Chondrocyte (in vitro differentiated cells): ENCODE measurements around the gene ARHGEF37. TPM values are rescaled to one million over a fixed set of nuclear protein-coding genes. Genes with fewer than 3 reads are reported as not detected.

Source experiments
- DNase-seq: peaks from one replicate; pipeline ENCODE4 v3.0.0; 2021; ENCODE audit warnings: mixed read lengths, low spot score
- H3K27ac Mint-ChIP-seq: one replicate; pipeline ENCODE4 v1.8.0; 2021; ENCODE audit warnings: mild to moderate bottlenecking, moderate library complexity, mixed read lengths; ENCODE audit not compliant: unreplicated experiment
- H3K27me3 Mint-ChIP-seq: 2 replicates; pipeline ENCODE4 v1.8.0; 2021; ENCODE audit warnings: low read depth, mixed read lengths
- H3K36me3 Mint-ChIP-seq: 2 replicates; pipeline ENCODE4 v1.8.0; 2021; ENCODE audit warnings: low read depth, mixed read lengths
- H3K4me1 Mint-ChIP-seq: 2 replicates; pipeline ENCODE4 v1.8.0; 2021; ENCODE audit warnings: low read depth, mild to moderate bottlenecking, mixed read lengths
- H3K4me3 Mint-ChIP-seq: one replicate; pipeline ENCODE4 v1.8.0; 2021; ENCODE audit warnings: mild to moderate bottlenecking, moderate library complexity, mixed read lengths; ENCODE audit not compliant: unreplicated experiment
- H3K9me3 Mint-ChIP-seq: 2 replicates; pipeline ENCODE4 v1.8.0; 2021; ENCODE audit warnings: low read depth, mixed read lengths
- total RNA-seq: library from RNA; stranded (reverse); gene quantifications from 3 replicates; pipeline ENCODE4 v1.2.1, GENCODE V29; 2021
- TF ChIP-seq, protein P1 (sequence below): fragments of 200-600 bp; sonication (generic); IDR thresholded peaks from 2 replicates; pipeline ENCODE4 v1.5.0; 2021; ENCODE audit warnings: antibody characterized with exemption, mild to moderate bottlenecking, moderate library complexity

ARHGEF37 gene
- total RNA-seq, 1 donor from 2014 or later: 6.0 TPM

GRCh38 chr5:149584121-149584520 is 2.8 kb downstream of the ARHGEF37 start:
- H3K4me3 Mint-ChIP-seq: no peak overlapping the region
- H3K4me1 Mint-ChIP-seq: peaks cover 56% of the 10 kb centered on the region
- H3K36me3 Mint-ChIP-seq: no peaks in the 10 kb centered on the region
- TF ChIP-seq, protein P1, sequence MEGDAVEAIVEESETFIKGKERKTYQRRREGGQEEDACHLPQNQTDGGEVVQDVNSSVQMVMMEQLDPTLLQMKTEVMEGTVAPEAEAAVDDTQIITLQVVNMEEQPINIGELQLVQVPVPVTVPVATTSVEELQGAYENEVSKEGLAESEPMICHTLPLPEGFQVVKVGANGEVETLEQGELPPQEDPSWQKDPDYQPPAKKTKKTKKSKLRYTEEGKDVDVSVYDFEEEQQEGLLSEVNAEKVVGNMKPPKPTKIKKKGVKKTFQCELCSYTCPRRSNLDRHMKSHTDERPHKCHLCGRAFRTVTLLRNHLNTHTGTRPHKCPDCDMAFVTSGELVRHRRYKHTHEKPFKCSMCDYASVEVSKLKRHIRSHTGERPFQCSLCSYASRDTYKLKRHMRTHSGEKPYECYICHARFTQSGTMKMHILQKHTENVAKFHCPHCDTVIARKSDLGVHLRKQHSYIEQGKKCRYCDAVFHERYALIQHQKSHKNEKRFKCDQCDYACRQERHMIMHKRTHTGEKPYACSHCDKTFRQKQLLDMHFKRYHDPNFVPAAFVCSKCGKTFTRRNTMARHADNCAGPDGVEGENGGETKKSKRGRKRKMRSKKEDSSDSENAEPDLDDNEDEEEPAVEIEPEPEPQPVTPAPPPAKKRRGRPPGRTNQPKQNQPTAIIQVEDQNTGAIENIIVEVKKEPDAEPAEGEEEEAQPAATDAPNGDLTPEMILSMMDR: no peak
- H3K27ac Mint-ChIP-seq: peak overlapping the region; percentile 50
- H3K9me3 Mint-ChIP-seq: no peaks in the 10 kb centered on the region
- DNase-seq: no peak
- no peaks in the 10 kb centered on the region for H3K27me3 Mint-ChIP-seq

- DNase-seq: no peak
- Mint-ChIP-seq H3K36me3 (no peaks in the 10 kb centered on the region), H3K9me3 (no peaks in the 10 kb centered on the region), H3K27me3 (no peaks in the 10 kb centered on the region), H3K27ac (no peak overlapping the region), H3K4me3 (no peak overlapping the region), H3K4me1 (peaks cover 45% of the 10 kb centered on the region)
- TF ChIP-seq, protein P1: no peak
These were observed 4.6 kb downstream of the ARHGEF37 start for GRCh38 chr5:149585910-149586309.

- H3K4me1 Mint-ChIP-seq: peaks cover 38% of the 10 kb centered on the region
- H3K27ac Mint-ChIP-seq: peak overlapping the region; percentile 50
- H3K9me3 Mint-ChIP-seq: no peaks in the 10 kb centered on the region
- no peak for DNase-seq
- TF ChIP-seq, protein P1: no peak
- no peak overlapping the region for H3K4me3 Mint-ChIP-seq
- no peaks in the 10 kb centered on the region for H3K27me3 Mint-ChIP-seq
- no peaks in the 10 kb centered on the region for H3K36me3 Mint-ChIP-seq
These were observed 5.5 kb downstream of the ARHGEF37 start for GRCh38 chr5:149586708-149587318.

- Mint-ChIP-seq H3K4me3 (no peak overlapping the region), H3K9me3 (no peaks in the 10 kb centered on the region), H3K27ac (no peak overlapping the region), H3K27me3 (no peaks in the 10 kb centered on the region), H3K4me1 (peaks cover 32% of the 10 kb centered on the region), H3K36me3 (no peaks in the 10 kb centered on the region)
- DNase-seq: no peak
- TF ChIP-seq, protein P1: no peak
These were observed 7.6 kb downstream of the ARHGEF37 start for GRCh38 chr5:149588936-149589335.

DNA sequence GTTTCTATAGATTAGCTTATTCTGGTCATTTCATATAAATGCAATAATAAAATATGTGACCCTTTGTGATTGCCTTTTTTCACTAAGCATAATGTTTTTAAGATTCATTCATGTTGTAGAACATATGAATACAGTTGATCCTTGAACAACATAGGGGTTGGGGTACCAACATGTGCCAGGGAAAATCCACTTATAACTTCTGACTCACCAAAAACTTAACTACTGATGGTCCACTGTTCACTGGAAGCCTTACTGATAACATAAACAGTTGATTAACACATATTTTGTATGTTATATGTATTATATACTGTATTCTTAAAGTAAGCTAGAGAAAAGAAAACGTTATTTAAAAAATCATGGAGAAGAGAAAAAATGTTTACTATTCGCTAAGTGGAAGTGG is 12.1 kb downstream of the ARHGEF37 start:
- no peaks in the 10 kb centered on the region for H3K36me3 Mint-ChIP-seq
- no peaks in the 10 kb centered on the region for H3K27me3 Mint-ChIP-seq
- H3K4me3 Mint-ChIP-seq: no peak overlapping the region
- DNase-seq: no peak
- TF ChIP-seq, protein P1: no peak
- peaks cover 42% of the 10 kb centered on the region for H3K4me1 Mint-ChIP-seq
- no peak overlapping the region for H3K27ac Mint-ChIP-seq
- H3K9me3 Mint-ChIP-seq: no peaks in the 10 kb centered on the region
